ENCODE results near the gene TMEM151B. TPM values are rescaled to one million over a fixed set of nuclear protein-coding genes. Genes with fewer than 3 reads are reported as not detected.

The TMEM151B gene
- total RNA-seq, 1 experiment from 2014 or later = not detected

MicroRNAs within 50 kb of the gene (microRNA counts, 767-probe panel; counts per million panel counts)
- microRNA hsa-miR-4647 = not detected

Other genes starting within 250 kb of the TMEM151B start
- gene MRPL14, start 143.0 kb upstream of the TMEM151B start, total RNA-seq (2021; ENCODE audit: unreplicated experiment) = 69.6 TPM
- gene TMEM63B, start 142.9 kb upstream of the TMEM151B start, total RNA-seq (2021; ENCODE audit: unreplicated experiment) = 58.2 TPM
- not detected for gene CAPN11, start 111.6 kb upstream of the TMEM151B start, total RNA-seq (2021; ENCODE audit: unreplicated experiment)
- gene MYMX, start 53.5 kb upstream of the TMEM151B start, total RNA-seq (2021; ENCODE audit: unreplicated experiment) = not detected
- gene SLC29A1, start 46.9 kb upstream of the TMEM151B start, total RNA-seq (2021; ENCODE audit: unreplicated experiment) = 67.6 TPM
- gene HSP90AB1, start 23.3 kb upstream of the TMEM151B start, total RNA-seq (2021; ENCODE audit: unreplicated experiment) = 2,554 TPM
- gene SLC35B2, start 12.9 kb upstream of the TMEM151B start, total RNA-seq (2021; ENCODE audit: unreplicated experiment) = 50.5 TPM
- gene NFKBIE, start 4.9 kb upstream of the TMEM151B start, total RNA-seq (2021; ENCODE audit: unreplicated experiment) = 7.6 TPM
- gene AARS2, start 42.9 kb downstream of the TMEM151B start, total RNA-seq (2021; ENCODE audit: unreplicated experiment) = 14.9 TPM
- not detected for gene SPATS1, start 72.2 kb downstream of the TMEM151B start, total RNA-seq (2021; ENCODE audit: unreplicated experiment)
- gene CDC5L, start 117.3 kb downstream of the TMEM151B start, total RNA-seq (2021; ENCODE audit: unreplicated experiment) = 24.6 TPM

Data from HCT116 (cell line).